Neural cell (in vitro differentiated cells): ENCODE results near the gene RNF181.

Experiments
- EZH2 ChIP-seq: fragments of 200-600, 300-800 bp; shearing (Covaris generic), sonication (generic); IDR thresholded peaks from 2 replicates; pipeline ENCODE4 v1.6.1; 2014; ENCODE audit warnings: antibody characterized with exemption, low read length, borderline replicate concordance, mild to moderate bottlenecking; ENCODE audit not compliant: insufficient read depth, poor library complexity, severe bottlenecking
- POLR2AphosphoS5 ChIP-seq: IDR thresholded peaks from 2 replicates; pipeline ENCODE4 v1.6.1; 2012
- TF ChIP-seq, protein P1 (sequence below): fragments of 450-650 bp; IDR thresholded peaks from 2 replicates; pipeline ENCODE4 v1.5.1; 2014; ENCODE audit warnings: antibody characterized with exemption, mild to moderate bottlenecking, moderate library complexity; ENCODE audit not compliant: poor library complexity, severe bottlenecking

DNA sequence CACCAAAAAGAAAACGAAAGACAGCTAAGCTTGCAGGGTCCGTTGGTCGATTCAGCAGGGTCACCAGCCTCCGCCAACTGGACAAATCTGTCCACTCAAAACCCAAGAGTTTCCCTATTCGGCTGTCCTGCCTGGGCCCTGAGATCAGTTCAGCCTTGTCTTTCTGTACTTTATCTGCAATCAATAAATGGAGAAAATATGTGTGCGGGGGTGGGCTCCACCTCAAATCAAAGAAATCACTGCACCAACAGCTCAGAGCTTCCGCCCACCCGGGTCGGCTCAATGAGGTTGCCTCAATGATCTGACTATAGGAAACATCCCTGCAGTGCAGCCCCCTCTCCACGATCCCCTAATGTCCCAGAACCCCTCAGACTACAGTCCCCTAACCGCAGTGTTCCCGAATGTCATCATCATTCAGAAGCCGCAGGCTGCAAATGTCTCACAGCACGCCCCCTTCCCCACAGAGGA lies 34.7 kb upstream of the RNF181 start:
- TF ChIP-seq POLR2AphosphoS5 (no peak), EZH2 (no peak)
- TF ChIP-seq, protein P1, sequence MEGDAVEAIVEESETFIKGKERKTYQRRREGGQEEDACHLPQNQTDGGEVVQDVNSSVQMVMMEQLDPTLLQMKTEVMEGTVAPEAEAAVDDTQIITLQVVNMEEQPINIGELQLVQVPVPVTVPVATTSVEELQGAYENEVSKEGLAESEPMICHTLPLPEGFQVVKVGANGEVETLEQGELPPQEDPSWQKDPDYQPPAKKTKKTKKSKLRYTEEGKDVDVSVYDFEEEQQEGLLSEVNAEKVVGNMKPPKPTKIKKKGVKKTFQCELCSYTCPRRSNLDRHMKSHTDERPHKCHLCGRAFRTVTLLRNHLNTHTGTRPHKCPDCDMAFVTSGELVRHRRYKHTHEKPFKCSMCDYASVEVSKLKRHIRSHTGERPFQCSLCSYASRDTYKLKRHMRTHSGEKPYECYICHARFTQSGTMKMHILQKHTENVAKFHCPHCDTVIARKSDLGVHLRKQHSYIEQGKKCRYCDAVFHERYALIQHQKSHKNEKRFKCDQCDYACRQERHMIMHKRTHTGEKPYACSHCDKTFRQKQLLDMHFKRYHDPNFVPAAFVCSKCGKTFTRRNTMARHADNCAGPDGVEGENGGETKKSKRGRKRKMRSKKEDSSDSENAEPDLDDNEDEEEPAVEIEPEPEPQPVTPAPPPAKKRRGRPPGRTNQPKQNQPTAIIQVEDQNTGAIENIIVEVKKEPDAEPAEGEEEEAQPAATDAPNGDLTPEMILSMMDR: no peak
